ENCODE measurements around the gene ZNF503.

Gene ZNF503

GRCh38 chr10:75401569-75402485, at the start of gene ZNF503:
TSS of gene ZNF503 (minus strand) at chr10:75401764. CDS start at chr10:75401419, 345 bp downstream.
- H3K79me2 ChIP-seq (ENCODE audit: insufficient read depth, low read length), result no peaks in the 10 kb centered on the region
- H3K4me2 ChIP-seq (ENCODE audit: low read depth, low read length, poor library complexity, severe bottlenecking), result no peak within 1 kb of the TSS
- H3F3A ChIP-seq (ENCODE audit: insufficient read depth), result no peaks in the 10 kb centered on the region
- no peaks in the 10 kb centered on the region for H3K36me3 ChIP-seq (ENCODE audit: low read length)
- no peak within 1 kb of the TSS for H2AFZ ChIP-seq (ENCODE audit: low read depth, low read length, severe bottlenecking)
- no peaks in the 10 kb centered on the region for H3K9me2 ChIP-seq (replicated peaks; ENCODE audit: insufficient read depth, low read length)
- no peaks in the 10 kb centered on the region for H4K20me1 ChIP-seq (ENCODE audit: low read depth, low read length)
- H3K9ac ChIP-seq (ENCODE audit: low read length), result no peak within 1 kb of the TSS
- no peaks in the 10 kb centered on the region for H3K27me3 ChIP-seq (ENCODE audit: low read length)
- H3K27ac ChIP-seq (ENCODE audit: low read depth, low read length), result no peak within 1 kb of the TSS
- TF ChIP-seq EZH2phosphoT487 (conservative IDR thresholded peaks at IDR 0.05; ENCODE audit: low read length) (no peak), CTCF (IDR thresholded peaks at IDR 0.05; ENCODE audit: insufficient read depth, low read length, poor library complexity, severe bottlenecking) (no peak)
- H3K9me3 ChIP-seq (ENCODE audit: insufficient read depth, low read length), result no peaks in the 10 kb centered on the region
- H3K4me3 ChIP-seq (ENCODE audit: insufficient read depth, low read length, poor library complexity, severe bottlenecking), result no peak within 1 kb of the TSS

GRCh38 chr10:75450644-75451640, 49.4 kb upstream of the ZNF503 start:
- no peaks in the 10 kb centered on the region for H3K9me2 ChIP-seq (replicated peaks; ENCODE audit: insufficient read depth, low read length)
- H3F3A ChIP-seq (ENCODE audit: insufficient read depth), result no peaks in the 10 kb centered on the region
- no peaks in the 10 kb centered on the region for H3K36me3 ChIP-seq (ENCODE audit: low read length)
- H3K4me3 ChIP-seq (ENCODE audit: insufficient read depth, low read length, poor library complexity, severe bottlenecking), result no peak overlapping the region
- no peak overlapping the region for H3K4me2 ChIP-seq (ENCODE audit: low read depth, low read length, poor library complexity, severe bottlenecking)
- H3K79me2 ChIP-seq (ENCODE audit: insufficient read depth, low read length), result no peaks in the 10 kb centered on the region
- no peaks in the 10 kb centered on the region for H3K9me3 ChIP-seq (ENCODE audit: insufficient read depth, low read length)
- no peaks in the 10 kb centered on the region for H4K20me1 ChIP-seq (ENCODE audit: low read depth, low read length)
- H3K9ac ChIP-seq (ENCODE audit: low read length), result no peak overlapping the region
- no peaks in the 10 kb centered on the region for H3K27me3 ChIP-seq (ENCODE audit: low read length)
- H2AFZ ChIP-seq (ENCODE audit: low read depth, low read length, severe bottlenecking), result no peak overlapping the region
- TF ChIP-seq EZH2phosphoT487 (conservative IDR thresholded peaks at IDR 0.05; ENCODE audit: low read length) (no peak), CTCF (IDR thresholded peaks at IDR 0.05; ENCODE audit: insufficient read depth, low read length, poor library complexity, severe bottlenecking) (no peak)
- no peak overlapping the region for H3K27ac ChIP-seq (ENCODE audit: low read depth, low read length)

GRCh38 chr10:75450075-75450445, 48.5 kb upstream of the ZNF503 start:
- H2AFZ ChIP-seq (ENCODE audit: low read depth, low read length, severe bottlenecking), result no peak overlapping the region
- H4K20me1 ChIP-seq (ENCODE audit: low read depth, low read length), result no peaks in the 10 kb centered on the region
- H3K9me2 ChIP-seq (replicated peaks; ENCODE audit: insufficient read depth, low read length), result no peaks in the 10 kb centered on the region
- H3F3A ChIP-seq (ENCODE audit: insufficient read depth), result no peaks in the 10 kb centered on the region
- H3K27me3 ChIP-seq (ENCODE audit: low read length), result no peaks in the 10 kb centered on the region
- no peak overlapping the region for H3K9ac ChIP-seq (ENCODE audit: low read length)
- TF ChIP-seq EZH2phosphoT487 (conservative IDR thresholded peaks at IDR 0.05; ENCODE audit: low read length), result no peak
- TF ChIP-seq CTCF (IDR thresholded peaks at IDR 0.05; ENCODE audit: insufficient read depth, low read length, poor library complexity, severe bottlenecking), result no peak
- H3K4me3 ChIP-seq (ENCODE audit: insufficient read depth, low read length, poor library complexity, severe bottlenecking), result no peak overlapping the region
- no peak overlapping the region for H3K27ac ChIP-seq (ENCODE audit: low read depth, low read length)
- H3K4me2 ChIP-seq (ENCODE audit: low read depth, low read length, poor library complexity, severe bottlenecking), result no peak overlapping the region
- no peaks in the 10 kb centered on the region for H3K36me3 ChIP-seq (ENCODE audit: low read length)
- H3K79me2 ChIP-seq (ENCODE audit: insufficient read depth, low read length), result no peaks in the 10 kb centered on the region
- H3K9me3 ChIP-seq (ENCODE audit: insufficient read depth, low read length), result no peaks in the 10 kb centered on the region
